T-helper 1 cell treated with Interleukin-12 subunit alpha and Interleukin-12 subunit beta and Interleukin-4 antibody, amounts not matched to agents 30 μg/mL and 1 μg/mL, for 36 hours (primary cell): ENCODE measurements around the gene SDK1.

Source experiments
- H3K27ac Mint-ChIP-seq: one replicate; pipeline ENCODE4 v1.8.0; 2021; ENCODE audit warnings: mild to moderate bottlenecking, mixed read lengths
- H3K27me3 Mint-ChIP-seq: one replicate; pipeline ENCODE4 v1.8.0; 2021; ENCODE audit warnings: low read depth, mixed read lengths
- H3K36me3 Mint-ChIP-seq: one replicate; pipeline ENCODE4 v1.8.0; 2021; ENCODE audit warnings: low read depth, mixed read lengths
- H3K4me1 Mint-ChIP-seq: one replicate; pipeline ENCODE4 v1.8.0; 2021; ENCODE audit warnings: low read depth, mixed read lengths
- H3K4me3 Mint-ChIP-seq: one replicate; pipeline ENCODE4 v1.8.0; 2021; ENCODE audit warnings: mild to moderate bottlenecking, moderate library complexity, mixed read lengths
- H3K9me3 Mint-ChIP-seq: one replicate; pipeline ENCODE4 v1.8.0; 2021; ENCODE audit warnings: mixed read lengths

Gene SDK1

DNA sequence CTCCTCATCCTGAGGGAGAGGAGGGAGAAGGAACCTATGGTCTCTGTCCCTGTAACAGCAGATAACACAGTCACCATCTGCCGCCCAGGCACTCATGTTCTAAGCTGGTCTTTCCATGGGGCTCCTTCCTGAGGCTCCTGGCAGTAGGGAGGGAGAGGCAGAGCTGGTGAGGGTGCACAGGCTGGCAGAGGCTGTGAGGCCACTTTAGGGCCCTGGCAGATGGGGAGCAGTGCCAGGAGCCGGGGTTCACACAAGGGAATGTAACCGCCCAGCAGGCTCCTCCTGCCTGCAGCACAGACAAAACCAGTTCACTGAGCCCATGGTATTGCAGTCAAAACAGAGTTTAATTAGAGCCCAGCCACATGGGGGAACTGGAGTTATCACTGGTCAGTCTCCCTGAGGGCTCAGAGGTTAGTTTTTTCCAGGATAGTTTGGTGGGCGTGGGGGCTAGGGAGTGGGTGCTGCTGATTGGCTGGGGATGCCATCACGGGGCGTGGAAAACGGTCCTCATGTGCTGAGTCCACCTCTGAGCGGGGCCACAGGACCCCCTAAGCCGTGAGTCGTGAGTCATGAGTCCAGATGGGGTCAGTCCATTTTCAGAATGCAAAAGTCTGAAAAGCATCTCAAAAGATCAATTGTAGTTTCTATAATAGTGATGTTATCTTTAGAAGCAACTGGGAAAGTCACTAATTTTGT lies 881.7 kb downstream of the SDK1 start:
- H3K9me3 Mint-ChIP-seq: no peaks in the 10 kb centered on the region
- H3K36me3 Mint-ChIP-seq: no peaks in the 10 kb centered on the region
- H3K27ac Mint-ChIP-seq: no peak overlapping the region
- no peak overlapping the region for H3K4me3 Mint-ChIP-seq
- H3K4me1 Mint-ChIP-seq: no peaks in the 10 kb centered on the region
- no peaks in the 10 kb centered on the region for H3K27me3 Mint-ChIP-seq

DNA sequence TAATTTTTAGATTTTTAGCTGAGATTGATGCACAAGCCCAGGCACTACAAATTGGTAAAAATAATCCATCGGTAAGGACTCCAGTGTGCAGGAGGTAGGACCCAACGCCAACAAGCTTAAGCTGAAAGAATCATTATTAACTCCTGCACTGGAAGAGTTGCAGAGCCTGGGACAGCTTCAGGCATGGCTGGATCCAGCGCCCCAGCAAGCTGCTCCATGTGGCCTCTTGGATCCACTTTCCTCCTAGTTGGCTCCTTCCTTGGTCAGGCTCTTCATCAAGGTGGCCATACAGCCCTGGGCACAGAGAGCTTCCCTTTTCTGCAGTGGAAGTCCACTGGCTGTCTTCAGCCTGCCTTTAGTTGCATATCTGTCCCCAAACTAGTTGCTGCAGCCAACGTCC lies 883.6 kb downstream of the SDK1 start:
- Mint-ChIP-seq H3K36me3 (no peaks in the 10 kb centered on the region), H3K9me3 (no peaks in the 10 kb centered on the region), H3K27ac (no peak overlapping the region), H3K4me3 (no peak overlapping the region), H3K4me1 (no peaks in the 10 kb centered on the region), H3K27me3 (peaks cover 3% of the 10 kb centered on the region)

DNA sequence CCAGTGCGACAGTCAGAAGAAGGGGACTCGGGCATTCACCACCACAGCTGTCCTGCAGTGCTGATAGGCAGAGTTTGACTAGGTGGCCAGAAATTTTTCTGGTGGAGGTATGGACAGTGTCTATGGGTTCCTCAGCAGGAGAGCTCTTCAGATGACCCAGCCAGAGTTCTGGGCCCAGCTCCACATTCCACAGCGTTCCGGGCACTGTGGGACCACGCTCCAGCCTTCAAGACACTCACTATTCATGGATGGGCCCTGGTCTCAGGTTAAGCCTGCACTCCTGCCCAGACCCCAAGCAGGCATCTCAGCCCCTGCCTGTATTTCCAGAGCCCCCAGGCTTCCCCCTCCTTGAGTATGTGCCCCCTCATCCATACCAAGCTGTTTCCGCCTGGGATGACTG lies 884.1 kb downstream of the SDK1 start:
- H3K9me3 Mint-ChIP-seq: no peaks in the 10 kb centered on the region
- H3K27me3 Mint-ChIP-seq: peaks cover 3% of the 10 kb centered on the region
- no peaks in the 10 kb centered on the region for H3K36me3 Mint-ChIP-seq
- H3K4me1 Mint-ChIP-seq: no peaks in the 10 kb centered on the region
- H3K4me3 Mint-ChIP-seq: no peak overlapping the region
- H3K27ac Mint-ChIP-seq: no peak overlapping the region

DNA sequence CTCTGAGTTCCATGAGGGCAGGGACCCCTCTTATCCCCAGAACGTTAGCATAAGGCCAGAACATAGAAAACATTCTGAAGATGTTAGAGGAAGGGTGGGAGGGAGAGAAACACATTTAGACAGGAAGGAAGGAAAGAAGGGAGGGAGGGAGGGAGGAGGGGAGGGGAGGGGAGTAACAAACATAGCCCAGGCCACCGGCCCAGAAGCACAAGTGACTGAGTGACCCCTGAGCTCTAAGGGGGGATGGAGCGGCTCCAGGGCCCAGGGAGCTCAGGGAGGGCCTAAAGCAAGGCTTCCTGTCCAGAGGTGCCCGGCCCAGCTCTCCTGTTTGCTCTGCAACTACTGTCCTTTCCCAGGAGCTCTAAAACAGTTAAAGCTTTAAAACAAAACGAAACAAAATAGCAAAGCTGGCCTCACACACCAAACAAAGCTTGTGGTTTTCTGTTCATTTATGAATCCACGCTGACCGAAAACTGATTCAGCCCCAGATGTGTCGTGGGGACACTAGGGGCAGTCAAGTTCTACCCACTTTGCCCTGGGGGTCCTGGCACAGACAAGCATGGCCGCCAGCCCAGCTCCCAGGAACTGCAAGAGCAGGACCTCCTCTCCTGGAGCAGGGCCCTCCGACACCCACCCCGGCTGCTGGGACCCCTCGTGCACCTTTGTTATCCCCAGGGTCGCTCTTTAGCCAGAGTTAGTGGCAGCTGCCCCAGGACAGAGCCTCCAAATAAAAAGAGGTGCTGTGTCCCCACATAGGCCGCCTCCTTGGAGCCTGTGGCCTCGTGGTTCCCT lies 884.9 kb downstream of the SDK1 start:
- Mint-ChIP-seq H3K27me3 (peaks cover 3% of the 10 kb centered on the region), H3K36me3 (no peaks in the 10 kb centered on the region), H3K27ac (no peak overlapping the region), H3K9me3 (no peaks in the 10 kb centered on the region), H3K4me1 (no peaks in the 10 kb centered on the region), H3K4me3 (no peak overlapping the region)

DNA sequence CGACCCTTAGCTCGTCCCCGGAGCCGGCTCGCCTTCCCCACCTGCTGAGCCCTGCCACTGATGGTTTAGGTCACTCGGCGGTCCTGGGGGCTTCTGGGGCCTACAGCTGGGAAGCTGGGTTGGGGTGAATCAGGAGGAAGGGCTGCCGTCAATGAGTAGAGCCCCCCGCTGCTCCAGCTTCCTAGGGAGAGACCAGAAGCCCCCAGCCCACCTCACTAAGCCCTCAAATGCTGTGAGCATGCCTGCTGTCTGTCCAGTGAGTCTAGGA lies 885.4 kb downstream of the SDK1 start:
- no peaks in the 10 kb centered on the region for H3K36me3 Mint-ChIP-seq
- peaks cover 3% of the 10 kb centered on the region for H3K27me3 Mint-ChIP-seq
- no peak overlapping the region for H3K4me3 Mint-ChIP-seq
- no peaks in the 10 kb centered on the region for H3K9me3 Mint-ChIP-seq
- H3K4me1 Mint-ChIP-seq: no peaks in the 10 kb centered on the region
- no peak overlapping the region for H3K27ac Mint-ChIP-seq

DNA sequence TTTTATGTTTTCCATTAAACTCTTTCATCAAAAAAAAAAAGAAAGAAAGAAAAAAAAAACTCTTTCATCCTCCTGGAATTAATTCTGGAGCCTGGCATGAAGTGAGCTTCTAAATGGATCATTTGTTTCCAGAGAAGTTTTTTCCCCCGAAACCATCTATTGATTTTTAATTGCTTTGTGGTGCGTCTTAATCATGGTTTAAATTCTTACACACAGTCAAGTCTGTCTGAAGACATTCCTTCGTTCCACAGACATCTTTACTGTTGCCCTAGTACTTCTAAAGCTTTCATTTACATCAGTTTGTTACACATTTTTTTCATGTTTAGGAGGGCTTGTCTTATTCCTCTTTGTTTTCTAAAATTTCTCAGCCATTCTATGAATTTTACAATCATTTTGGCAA lies 887.6 kb downstream of the SDK1 start:
- Mint-ChIP-seq H3K4me3 (no peak overlapping the region), H3K27me3 (peaks cover 3% of the 10 kb centered on the region), H3K4me1 (no peaks in the 10 kb centered on the region), H3K36me3 (no peaks in the 10 kb centered on the region), H3K27ac (no peak overlapping the region), H3K9me3 (no peaks in the 10 kb centered on the region)

DNA sequence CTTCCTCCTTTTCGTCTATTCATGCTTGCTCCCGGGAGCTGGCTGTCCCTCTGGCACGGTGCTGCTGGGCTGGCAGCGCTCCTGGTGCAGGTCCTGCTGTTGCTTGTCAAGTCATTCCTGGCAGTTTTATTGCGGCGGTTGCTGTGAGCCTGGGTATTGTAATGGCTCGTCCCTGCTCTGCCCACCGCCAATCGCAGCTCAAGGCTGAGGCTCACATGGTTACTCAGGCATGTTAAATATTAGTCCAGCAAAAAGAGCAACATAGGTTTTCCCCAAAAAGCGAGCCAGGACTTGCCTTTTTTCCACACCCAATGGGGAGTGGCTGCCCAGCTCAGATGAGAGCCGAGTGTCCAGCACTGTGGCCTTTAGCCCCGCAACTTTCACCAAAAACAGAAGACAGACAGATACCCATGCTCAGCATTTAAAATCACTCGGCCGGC lies 888.1 kb downstream of the SDK1 start:
- Mint-ChIP-seq H3K4me3 (no peak overlapping the region), H3K36me3 (no peaks in the 10 kb centered on the region), H3K27me3 (peaks cover 3% of the 10 kb centered on the region), H3K4me1 (no peaks in the 10 kb centered on the region), H3K27ac (no peak overlapping the region), H3K9me3 (no peaks in the 10 kb centered on the region)

DNA sequence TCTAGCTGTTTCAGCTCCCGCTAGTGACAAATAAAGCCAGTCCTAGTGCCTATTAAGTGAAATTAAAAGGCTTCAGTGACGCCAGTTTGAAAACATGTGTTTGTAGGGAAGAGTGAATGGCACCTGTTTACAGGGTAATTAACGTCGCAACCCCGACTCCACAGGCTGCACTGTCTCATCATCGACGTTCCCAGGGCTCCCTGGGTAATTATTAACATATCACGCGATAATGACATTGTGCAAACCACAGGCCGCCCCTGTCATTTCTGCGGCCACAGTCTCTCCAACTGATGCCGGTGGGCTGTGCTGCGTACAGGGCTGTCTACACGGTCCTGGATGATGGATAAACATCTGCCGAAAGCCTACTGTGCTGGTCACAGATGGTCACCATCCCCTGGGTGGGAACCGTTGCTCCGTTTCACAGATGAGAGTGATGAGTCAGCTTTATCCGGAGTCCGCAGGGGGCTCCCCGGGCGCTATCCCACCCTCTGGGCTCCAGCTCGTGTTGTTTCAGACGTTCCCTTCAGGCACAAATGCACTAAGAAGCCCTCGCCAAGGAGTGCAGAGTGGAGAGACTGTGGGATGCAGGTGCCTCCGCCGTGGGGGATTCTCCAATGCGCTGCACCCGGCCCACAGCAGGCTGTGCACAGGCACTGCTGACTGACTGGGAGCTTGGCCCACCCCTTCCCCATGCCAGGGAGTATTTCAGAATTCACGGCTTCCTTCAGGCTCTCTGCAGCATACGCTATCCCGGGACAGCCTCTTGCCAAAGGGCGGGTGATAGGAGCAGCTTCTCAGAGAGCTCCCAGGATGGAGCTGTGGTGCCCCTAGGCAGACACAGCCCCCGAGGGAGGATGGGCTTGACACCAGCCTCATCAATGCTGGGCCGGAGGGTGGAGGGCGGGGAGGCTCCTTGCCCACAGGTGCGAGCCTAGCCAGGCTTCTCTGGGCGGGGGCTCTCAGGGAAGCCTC lies 889.2 kb downstream of the SDK1 start:
- no peak overlapping the region for H3K4me3 Mint-ChIP-seq
- H3K27me3 Mint-ChIP-seq: peaks cover 3% of the 10 kb centered on the region
- H3K9me3 Mint-ChIP-seq: no peaks in the 10 kb centered on the region
- no peak overlapping the region for H3K27ac Mint-ChIP-seq
- no peaks in the 10 kb centered on the region for H3K36me3 Mint-ChIP-seq
- no peaks in the 10 kb centered on the region for H3K4me1 Mint-ChIP-seq

DNA sequence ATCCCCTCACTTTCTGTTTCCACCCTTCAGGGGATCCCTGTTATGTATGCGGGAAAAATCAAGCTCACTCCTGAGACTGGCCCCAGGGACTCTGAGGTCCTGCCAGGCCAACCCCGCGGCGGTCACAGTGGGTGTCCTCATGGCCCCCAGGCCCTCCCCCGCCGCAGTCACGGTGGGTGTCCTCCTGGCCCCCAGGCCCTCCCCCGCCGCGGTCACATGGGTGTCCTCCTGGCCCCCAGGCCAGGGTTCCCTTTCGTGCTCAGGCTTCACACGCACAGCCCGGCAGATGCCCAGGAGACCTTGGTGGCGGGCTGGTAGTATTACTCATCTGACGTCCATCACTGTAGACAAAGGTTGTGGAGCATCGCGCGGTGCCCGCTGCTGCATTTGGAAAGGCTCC lies 890.0 kb downstream of the SDK1 start:
- no peaks in the 10 kb centered on the region for H3K36me3 Mint-ChIP-seq
- H3K27me3 Mint-ChIP-seq: peaks cover 3% of the 10 kb centered on the region
- H3K4me3 Mint-ChIP-seq: no peak overlapping the region
- no peak overlapping the region for H3K27ac Mint-ChIP-seq
- H3K4me1 Mint-ChIP-seq: no peaks in the 10 kb centered on the region
- no peaks in the 10 kb centered on the region for H3K9me3 Mint-ChIP-seq

DNA sequence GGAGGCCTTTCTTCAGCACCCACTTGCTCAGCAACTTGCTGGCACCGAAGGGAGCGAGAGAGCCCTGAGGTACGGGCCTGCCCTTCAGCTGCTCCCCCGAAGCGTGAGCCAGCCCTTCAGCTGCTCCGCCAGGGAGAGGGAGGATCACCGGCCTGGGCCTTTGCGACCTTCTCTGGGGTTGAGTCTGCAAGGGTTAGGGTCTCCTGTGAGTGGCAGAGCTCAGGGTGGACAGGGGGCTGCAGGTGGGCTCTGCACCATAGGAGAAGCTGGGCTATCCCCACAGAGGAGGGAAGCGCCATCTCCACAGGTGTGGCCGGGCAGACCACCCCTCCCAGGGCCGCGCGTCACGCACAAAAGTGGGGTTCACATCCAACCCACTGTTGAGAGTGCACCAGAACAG lies 890.5 kb downstream of the SDK1 start:
- Mint-ChIP-seq H3K27ac (no peak overlapping the region), H3K27me3 (peaks cover 3% of the 10 kb centered on the region), H3K36me3 (no peaks in the 10 kb centered on the region), H3K9me3 (no peaks in the 10 kb centered on the region), H3K4me3 (no peak overlapping the region), H3K4me1 (no peaks in the 10 kb centered on the region)

DNA sequence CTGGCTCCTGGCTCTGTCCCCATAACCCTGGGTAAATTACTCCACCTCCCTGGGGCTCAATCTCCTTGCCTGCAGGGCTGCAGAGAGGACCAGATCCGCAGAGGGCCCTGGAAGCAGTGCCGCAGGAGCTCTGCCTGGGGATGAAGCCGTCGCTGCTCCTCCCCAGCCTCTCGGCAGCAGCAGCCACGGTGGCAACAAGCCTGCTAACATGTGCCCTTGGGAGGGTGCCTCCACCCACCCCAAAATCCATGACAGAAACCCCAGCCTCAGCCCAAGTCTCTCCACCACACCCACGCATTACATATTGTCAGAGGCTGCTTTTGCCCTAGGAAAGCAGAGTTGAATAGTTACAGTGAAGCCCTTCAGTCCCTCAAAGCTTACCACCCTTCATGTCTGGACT lies 894.6 kb downstream of the SDK1 start:
- no peaks in the 10 kb centered on the region for H3K36me3 Mint-ChIP-seq
- H3K4me3 Mint-ChIP-seq: no peak overlapping the region
- no peaks in the 10 kb centered on the region for H3K27me3 Mint-ChIP-seq
- no peaks in the 10 kb centered on the region for H3K9me3 Mint-ChIP-seq
- H3K27ac Mint-ChIP-seq: no peak overlapping the region
- H3K4me1 Mint-ChIP-seq: no peaks in the 10 kb centered on the region

DNA sequence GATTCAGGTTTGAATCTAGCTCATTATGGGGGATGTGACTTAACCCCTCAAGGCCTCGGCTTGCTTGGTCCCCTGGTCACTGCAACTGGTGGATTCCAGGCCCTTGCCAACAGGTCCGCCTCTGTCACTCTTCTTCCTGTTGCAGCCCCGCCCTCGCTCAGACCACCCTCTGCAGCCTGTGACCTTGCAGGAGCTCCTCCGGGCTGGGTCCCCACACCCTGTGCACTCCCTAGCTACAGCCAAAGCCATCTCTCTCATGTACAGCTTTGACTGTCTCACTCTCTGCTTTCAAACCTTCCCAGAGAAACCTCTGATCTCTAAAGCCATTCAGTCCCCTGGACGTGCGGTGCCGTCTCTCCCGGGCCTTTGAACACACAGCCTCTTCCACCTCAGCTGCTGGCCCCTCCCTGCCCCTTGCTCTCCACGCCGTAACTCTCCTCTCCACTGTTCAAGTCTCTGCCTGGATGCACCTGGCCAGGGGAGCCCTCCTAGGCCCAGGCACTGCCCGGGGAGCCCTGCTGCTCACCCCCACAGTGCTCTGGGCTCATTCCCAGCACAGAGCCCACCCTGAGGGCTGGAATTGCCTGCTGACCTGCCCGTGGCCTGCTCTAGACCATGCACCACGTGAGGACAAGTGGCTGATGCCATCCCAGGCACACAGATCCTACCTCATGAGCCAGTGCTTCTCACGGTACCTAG lies 895.2 kb downstream of the SDK1 start:
- Mint-ChIP-seq H3K9me3 (no peaks in the 10 kb centered on the region), H3K27me3 (no peaks in the 10 kb centered on the region), H3K27ac (no peak overlapping the region), H3K4me3 (no peak overlapping the region), H3K36me3 (no peaks in the 10 kb centered on the region), H3K4me1 (no peaks in the 10 kb centered on the region)

DNA sequence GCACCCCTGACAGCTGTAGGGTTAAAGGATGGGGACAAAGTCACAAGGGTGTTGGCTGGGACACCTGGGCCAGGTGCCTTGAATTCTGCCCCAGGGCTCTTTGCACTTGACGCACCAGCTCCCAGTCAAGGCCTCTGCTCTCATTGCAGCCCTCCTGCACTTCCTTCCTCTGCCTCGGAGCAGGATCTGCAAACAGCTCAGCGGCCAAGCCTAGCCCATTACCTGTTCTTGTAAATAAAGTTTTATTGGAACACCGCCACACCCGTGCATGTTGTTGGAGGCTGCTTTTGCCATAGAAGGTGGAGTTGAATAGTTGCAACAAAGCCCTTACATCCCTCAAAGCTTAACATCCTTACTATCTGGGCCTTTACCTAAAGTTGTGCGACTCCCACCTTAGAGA lies 897.2 kb downstream of the SDK1 start:
- Mint-ChIP-seq H3K36me3 (no peaks in the 10 kb centered on the region), H3K4me1 (no peaks in the 10 kb centered on the region), H3K9me3 (no peaks in the 10 kb centered on the region), H3K4me3 (no peak overlapping the region), H3K27me3 (no peaks in the 10 kb centered on the region), H3K27ac (no peak overlapping the region)

DNA sequence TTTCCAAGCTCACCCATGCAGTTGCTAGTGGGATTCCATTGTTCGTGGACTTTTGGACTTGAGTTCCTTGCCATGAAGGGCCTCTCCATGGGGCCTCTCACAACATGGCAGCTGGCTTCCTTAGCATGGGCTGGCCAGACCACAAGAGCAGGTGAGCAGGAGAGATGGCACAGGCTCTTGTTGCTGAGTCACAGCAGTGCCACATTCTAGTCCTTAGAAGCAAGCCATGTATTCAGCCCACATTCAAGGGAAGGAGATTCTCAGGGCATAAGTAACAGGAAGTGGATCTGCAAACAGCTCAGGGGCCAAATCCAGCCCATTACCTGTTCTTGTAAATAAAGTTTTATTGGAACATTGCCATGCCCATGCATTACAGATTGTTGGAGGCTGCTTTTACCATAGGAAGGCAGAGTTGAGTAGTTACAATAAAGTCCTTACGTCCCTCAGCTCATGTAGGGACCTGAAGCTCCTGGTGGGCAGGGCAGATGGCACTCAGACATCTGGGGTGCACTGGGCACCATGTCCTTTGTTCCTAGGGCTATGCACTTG lies 899.6 kb downstream of the SDK1 start:
- H3K36me3 Mint-ChIP-seq: no peaks in the 10 kb centered on the region
- H3K4me3 Mint-ChIP-seq: no peak overlapping the region
- H3K9me3 Mint-ChIP-seq: no peaks in the 10 kb centered on the region
- no peak overlapping the region for H3K27ac Mint-ChIP-seq
- no peaks in the 10 kb centered on the region for H3K4me1 Mint-ChIP-seq
- H3K27me3 Mint-ChIP-seq: no peaks in the 10 kb centered on the region
